Measurements from ENCODE around the gene LRP1B.

DNA sequence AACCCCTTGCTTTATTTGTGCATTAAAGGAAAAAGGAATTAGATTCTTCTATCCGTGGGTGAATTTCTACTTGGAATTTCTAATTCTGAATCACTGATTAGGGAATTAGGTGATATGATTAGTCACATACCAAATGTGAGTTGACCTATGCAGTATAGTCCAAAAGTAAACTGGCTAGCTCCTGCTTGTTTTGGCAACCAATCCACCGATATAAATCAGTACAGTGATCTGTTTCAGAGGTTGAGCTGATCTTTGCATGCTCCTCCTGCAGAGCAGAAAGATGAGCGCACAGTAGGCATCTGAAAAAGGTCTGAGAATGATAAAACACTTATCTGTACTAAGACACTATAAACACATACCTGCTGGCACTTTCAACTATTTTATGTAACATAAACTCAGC, 86.6 kb downstream of the LRP1B start:
- TF ChIP-seq, protein P1, sequence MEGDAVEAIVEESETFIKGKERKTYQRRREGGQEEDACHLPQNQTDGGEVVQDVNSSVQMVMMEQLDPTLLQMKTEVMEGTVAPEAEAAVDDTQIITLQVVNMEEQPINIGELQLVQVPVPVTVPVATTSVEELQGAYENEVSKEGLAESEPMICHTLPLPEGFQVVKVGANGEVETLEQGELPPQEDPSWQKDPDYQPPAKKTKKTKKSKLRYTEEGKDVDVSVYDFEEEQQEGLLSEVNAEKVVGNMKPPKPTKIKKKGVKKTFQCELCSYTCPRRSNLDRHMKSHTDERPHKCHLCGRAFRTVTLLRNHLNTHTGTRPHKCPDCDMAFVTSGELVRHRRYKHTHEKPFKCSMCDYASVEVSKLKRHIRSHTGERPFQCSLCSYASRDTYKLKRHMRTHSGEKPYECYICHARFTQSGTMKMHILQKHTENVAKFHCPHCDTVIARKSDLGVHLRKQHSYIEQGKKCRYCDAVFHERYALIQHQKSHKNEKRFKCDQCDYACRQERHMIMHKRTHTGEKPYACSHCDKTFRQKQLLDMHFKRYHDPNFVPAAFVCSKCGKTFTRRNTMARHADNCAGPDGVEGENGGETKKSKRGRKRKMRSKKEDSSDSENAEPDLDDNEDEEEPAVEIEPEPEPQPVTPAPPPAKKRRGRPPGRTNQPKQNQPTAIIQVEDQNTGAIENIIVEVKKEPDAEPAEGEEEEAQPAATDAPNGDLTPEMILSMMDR (IDR thresholded peaks at IDR 0.05) = no peak
- TF ChIP-seq POLR2A (IDR thresholded peaks at IDR 0.05) = no peak

Measured in Peyer's patch (tissue), 4 donors.